ENCODE measurements around the gene SYCP1.

DNA sequence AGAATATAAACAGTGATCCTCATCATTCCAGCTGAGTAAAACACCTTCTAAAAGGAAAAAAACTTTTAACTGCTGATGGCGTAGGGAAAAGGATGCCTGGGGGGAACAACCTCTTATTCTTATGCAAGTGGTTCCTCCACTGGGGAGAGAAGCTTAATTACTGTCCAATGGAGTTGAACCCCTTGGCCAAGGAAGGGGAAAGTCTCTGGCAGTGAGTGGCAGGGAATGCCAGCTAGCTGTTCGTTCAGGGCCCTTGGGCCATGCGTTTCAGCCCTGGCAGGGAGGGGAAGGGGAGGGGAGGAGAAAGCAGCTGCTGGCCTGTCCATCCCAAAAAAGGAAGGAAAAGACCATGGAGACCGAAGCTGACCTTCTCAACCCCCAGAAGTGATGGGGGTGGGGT lies 22.6 kb upstream of the SYCP1 start:
- TF ChIP-seq, protein P1, sequence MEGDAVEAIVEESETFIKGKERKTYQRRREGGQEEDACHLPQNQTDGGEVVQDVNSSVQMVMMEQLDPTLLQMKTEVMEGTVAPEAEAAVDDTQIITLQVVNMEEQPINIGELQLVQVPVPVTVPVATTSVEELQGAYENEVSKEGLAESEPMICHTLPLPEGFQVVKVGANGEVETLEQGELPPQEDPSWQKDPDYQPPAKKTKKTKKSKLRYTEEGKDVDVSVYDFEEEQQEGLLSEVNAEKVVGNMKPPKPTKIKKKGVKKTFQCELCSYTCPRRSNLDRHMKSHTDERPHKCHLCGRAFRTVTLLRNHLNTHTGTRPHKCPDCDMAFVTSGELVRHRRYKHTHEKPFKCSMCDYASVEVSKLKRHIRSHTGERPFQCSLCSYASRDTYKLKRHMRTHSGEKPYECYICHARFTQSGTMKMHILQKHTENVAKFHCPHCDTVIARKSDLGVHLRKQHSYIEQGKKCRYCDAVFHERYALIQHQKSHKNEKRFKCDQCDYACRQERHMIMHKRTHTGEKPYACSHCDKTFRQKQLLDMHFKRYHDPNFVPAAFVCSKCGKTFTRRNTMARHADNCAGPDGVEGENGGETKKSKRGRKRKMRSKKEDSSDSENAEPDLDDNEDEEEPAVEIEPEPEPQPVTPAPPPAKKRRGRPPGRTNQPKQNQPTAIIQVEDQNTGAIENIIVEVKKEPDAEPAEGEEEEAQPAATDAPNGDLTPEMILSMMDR (IDR thresholded peaks at IDR 0.05; ENCODE audit: poor library complexity), result no peak
- TF ChIP-seq EZH2 (IDR thresholded peaks at IDR 0.05; ENCODE audit: borderline replicate concordance) (no peak), EZH2phosphoT487 (IDR thresholded peaks at IDR 0.05; ENCODE audit: low read depth, severe bottlenecking, unreplicated experiment) (no peak)
